Endodermal cell (in vitro differentiated cells): ENCODE measurements around the gene ARNT2. TPM values are rescaled to one million over a fixed set of nuclear protein-coding genes. Genes with fewer than 3 reads are reported as not detected.

Experiments used
- DNase-seq: peaks from one replicate; pipeline ENCODE4 v3.0.0-alpha.2; 2017
- H3K27ac ChIP-seq: 2 replicates; pipeline ENCODE4 v1.5.1; 2013; ENCODE audit warnings: mild to moderate bottlenecking, low read depth, low read length, moderate library complexity
- H3K27me3 ChIP-seq: 2 replicates; pipeline ENCODE4 v1.6.1; 2013; ENCODE audit warnings: mild to moderate bottlenecking, low read length, moderate library complexity; ENCODE audit not compliant: insufficient read depth, control insufficient read depth, poor library complexity, severe bottlenecking
- H3K36me3 ChIP-seq: 2 replicates; pipeline ENCODE4 v1.7.0; 2013; ENCODE audit warnings: mild to moderate bottlenecking, low read length, moderate library complexity; ENCODE audit not compliant: control insufficient read depth, insufficient read depth
- H3K4me1 ChIP-seq: one replicate; pipeline ENCODE4 v1.7.0; 2013; ENCODE audit warnings: low read length; ENCODE audit not compliant: control insufficient read depth, insufficient read depth
- H3K4me3 ChIP-seq: 2 replicates; pipeline ENCODE4 v1.5.1; 2013; ENCODE audit warnings: mild to moderate bottlenecking, low read length, moderate library complexity
- H3K9ac ChIP-seq: 2 replicates; pipeline ENCODE4 v1.6.1; 2013; ENCODE audit warnings: mild to moderate bottlenecking, low read length, moderate library complexity; ENCODE audit not compliant: poor library complexity, severe bottlenecking; ENCODE audit errors: extremely low read depth
- H3K9me3 ChIP-seq: 2 replicates; pipeline ENCODE4 v1.6.1; 2013; ENCODE audit warnings: mild to moderate bottlenecking, low read length, moderate library complexity; ENCODE audit not compliant: control insufficient read depth
- H3K27ac Mint-ChIP-seq: 2 replicates; pipeline ENCODE4 v1.8.0; 2020; ENCODE audit warnings: mixed read lengths
- H3K27me3 Mint-ChIP-seq: 2 replicates; pipeline ENCODE4 v1.8.0; 2021; ENCODE audit warnings: mild to moderate bottlenecking, mixed read lengths; ENCODE audit not compliant: insufficient read depth
- H3K36me3 Mint-ChIP-seq: 2 replicates; pipeline ENCODE4 v1.8.0; 2020; ENCODE audit warnings: low read depth, mixed read lengths
- H3K4me1 Mint-ChIP-seq: 2 replicates; pipeline ENCODE4 v1.8.0; 2020; ENCODE audit warnings: mixed read lengths
- H3K4me3 Mint-ChIP-seq: 2 replicates; pipeline ENCODE4 v1.8.0; 2020; ENCODE audit warnings: mild to moderate bottlenecking, moderate library complexity, mixed read lengths
- H3K9me3 Mint-ChIP-seq: 2 replicates; pipeline ENCODE4 v1.8.0; 2020; ENCODE audit warnings: mild to moderate bottlenecking, mixed read lengths
- WGBS, 2 experiments: methylation state at CpG; one replicate each; pipeline versions ENCODE4 v1.1.5 to v1.1.7; 2013; ENCODE audit warnings: missing lambda C conversion rate in 2 of 2, mixed read lengths in 1 of 2; ENCODE audit not compliant: insufficient coverage in 1 of 2, insufficient read length in 1 of 2; 5-methylcytosine and 5-hydroxymethylcytosine counted together
- total RNA-seq, 2 donors: library from RNA; stranded (reverse); fragmentation: NEBNext Ultra II Directional in 1 of 2; extraction: Animal tissue kit (Norgen Biotek cat#: 25700) in 1 of 2; gene quantifications; 2 replicates in 1 of 2; 3 replicates in 1 of 2; pipeline ENCODE4 v1.2.1, GENCODE V29; 2021
- TF ChIP-seq, protein P1 (sequence below): fragments of 200-600 bp; sonication (generic); conservative IDR thresholded peaks from 2 replicates; pipeline ENCODE4 v1.5.0; 2021; ENCODE audit warnings: antibody characterized with exemption, mild to moderate bottlenecking

ARNT2 gene
- total RNA-seq, 2 donors from 2014 or later, result 8.0 to 15.9 TPM

DNA sequence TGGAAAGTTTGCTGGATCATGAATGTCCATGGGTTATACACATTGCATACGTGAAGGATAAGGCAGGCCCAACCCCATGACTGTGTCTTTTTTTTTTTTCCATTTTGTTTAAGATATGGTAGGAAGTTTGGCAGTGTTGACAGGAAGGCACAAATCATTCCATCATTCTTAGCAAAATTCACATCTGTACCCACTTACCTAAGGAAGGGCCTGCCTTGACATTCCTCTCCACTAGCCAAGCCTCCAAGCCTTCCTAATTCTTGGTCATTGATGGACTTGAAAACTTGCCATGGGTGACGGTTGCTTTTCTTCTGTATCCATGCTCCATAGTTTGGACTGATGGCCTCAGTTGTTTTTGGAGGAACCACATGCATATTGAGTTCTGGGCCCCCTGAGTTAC lies 54.4 kb downstream of the ARNT2 start:
- TF ChIP-seq, protein P1, sequence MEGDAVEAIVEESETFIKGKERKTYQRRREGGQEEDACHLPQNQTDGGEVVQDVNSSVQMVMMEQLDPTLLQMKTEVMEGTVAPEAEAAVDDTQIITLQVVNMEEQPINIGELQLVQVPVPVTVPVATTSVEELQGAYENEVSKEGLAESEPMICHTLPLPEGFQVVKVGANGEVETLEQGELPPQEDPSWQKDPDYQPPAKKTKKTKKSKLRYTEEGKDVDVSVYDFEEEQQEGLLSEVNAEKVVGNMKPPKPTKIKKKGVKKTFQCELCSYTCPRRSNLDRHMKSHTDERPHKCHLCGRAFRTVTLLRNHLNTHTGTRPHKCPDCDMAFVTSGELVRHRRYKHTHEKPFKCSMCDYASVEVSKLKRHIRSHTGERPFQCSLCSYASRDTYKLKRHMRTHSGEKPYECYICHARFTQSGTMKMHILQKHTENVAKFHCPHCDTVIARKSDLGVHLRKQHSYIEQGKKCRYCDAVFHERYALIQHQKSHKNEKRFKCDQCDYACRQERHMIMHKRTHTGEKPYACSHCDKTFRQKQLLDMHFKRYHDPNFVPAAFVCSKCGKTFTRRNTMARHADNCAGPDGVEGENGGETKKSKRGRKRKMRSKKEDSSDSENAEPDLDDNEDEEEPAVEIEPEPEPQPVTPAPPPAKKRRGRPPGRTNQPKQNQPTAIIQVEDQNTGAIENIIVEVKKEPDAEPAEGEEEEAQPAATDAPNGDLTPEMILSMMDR, result no peak
- H3K9ac ChIP-seq, result no peak overlapping the region
- Mint-ChIP-seq H3K4me3 (no peak overlapping the region), H3K4me1 (peaks cover 10% of the 10 kb centered on the region), H3K9me3 (no peaks in the 10 kb centered on the region), H3K27me3 (no peaks in the 10 kb centered on the region), H3K27ac (no peak overlapping the region), H3K36me3 (no peaks in the 10 kb centered on the region)
- no peak overlapping the region for H3K27ac ChIP-seq
- H3K9me3 ChIP-seq, result no peaks in the 10 kb centered on the region
- no peak overlapping the region for H3K4me3 ChIP-seq
- H3K27me3 ChIP-seq, result no peaks in the 10 kb centered on the region
- DNase-seq, result no peak
- 92 to 93% methylated on average over 2 of the region's 2 CpGs for WGBS, 2 experiments
- H3K4me1 ChIP-seq, result no peaks in the 10 kb centered on the region
- H3K36me3 ChIP-seq, result no peaks in the 10 kb centered on the region

DNA sequence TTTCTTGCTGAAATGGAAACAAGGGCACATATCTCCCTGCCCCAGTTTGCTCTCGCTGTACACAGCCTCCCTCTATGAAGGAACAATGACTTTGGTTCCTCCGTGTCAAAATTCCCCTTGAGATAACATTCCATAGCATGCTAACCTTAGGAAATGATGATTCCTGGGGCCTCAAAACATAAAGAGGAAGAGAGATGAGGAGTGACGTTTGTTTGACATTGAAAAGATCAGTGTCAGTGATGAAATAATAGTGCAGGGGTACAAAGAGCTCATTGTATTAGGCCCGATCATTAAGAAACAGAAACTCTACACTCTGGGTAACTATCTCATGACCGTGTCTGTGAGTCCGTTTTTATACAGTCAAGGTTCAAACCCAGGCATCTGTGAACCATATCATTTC lies 55.2 kb downstream of the ARNT2 start:
- Histone ChIP-seq H3K4me1 (no peaks in the 10 kb centered on the region), H3K27ac (no peak overlapping the region), H3K9me3 (no peaks in the 10 kb centered on the region), H3K36me3 (no peaks in the 10 kb centered on the region), H3K4me3 (no peak overlapping the region), H3K9ac (no peak overlapping the region), H3K27me3 (no peaks in the 10 kb centered on the region)
- no peak overlapping the region for H3K4me3 Mint-ChIP-seq
- TF ChIP-seq, protein P1, result no peak
- H3K9me3 Mint-ChIP-seq, result no peaks in the 10 kb centered on the region
- WGBS, 2 experiments, result 79 to 100% methylated on average over 3 to 6 of the region's 6 CpGs
- H3K27me3 Mint-ChIP-seq, result no peaks in the 10 kb centered on the region
- H3K27ac Mint-ChIP-seq, result no peak overlapping the region
- peaks cover 10% of the 10 kb centered on the region for H3K4me1 Mint-ChIP-seq
- no peaks in the 10 kb centered on the region for H3K36me3 Mint-ChIP-seq
- DNase-seq, result no peak

DNA sequence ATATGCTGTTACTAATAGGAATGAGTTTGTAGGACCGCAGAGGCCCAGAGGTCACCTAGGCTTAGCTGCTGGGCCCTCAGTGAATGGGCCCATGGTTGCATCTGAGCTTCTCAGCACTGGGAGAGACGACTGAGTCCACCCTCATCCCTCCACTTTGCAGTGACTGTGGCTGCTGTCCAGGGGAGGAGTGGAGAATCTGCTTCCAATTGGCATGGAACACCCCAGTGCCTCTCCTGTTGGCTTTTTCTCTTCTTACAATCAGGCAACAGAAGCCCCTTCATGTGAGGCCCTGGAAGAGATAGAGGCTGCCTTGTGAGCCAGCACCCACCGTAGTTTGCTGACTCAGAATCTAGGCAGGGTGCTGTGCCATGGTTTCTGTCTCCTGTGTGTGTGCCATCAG lies 55.6 kb downstream of the ARNT2 start:
- H3K27ac Mint-ChIP-seq, result no peak overlapping the region
- WGBS, 2 experiments, result 94 to 100% methylated on average over 2 to 3 of the region's 3 CpGs
- peaks cover 10% of the 10 kb centered on the region for H3K4me1 Mint-ChIP-seq

More for the DNA sequence above, 55.6 kb downstream of the ARNT2 start:
- Mint-ChIP-seq H3K4me3 (no peak overlapping the region), H3K27me3 (no peaks in the 10 kb centered on the region), H3K36me3 (no peaks in the 10 kb centered on the region), H3K9me3 (no peaks in the 10 kb centered on the region)
- Histone ChIP-seq H3K4me3 (no peak overlapping the region), H3K9me3 (no peaks in the 10 kb centered on the region), H3K36me3 (no peaks in the 10 kb centered on the region), H3K27ac (no peak overlapping the region), H3K9ac (no peak overlapping the region), H3K27me3 (no peaks in the 10 kb centered on the region), H3K4me1 (no peaks in the 10 kb centered on the region)
- TF ChIP-seq, protein P1, result no peak
- no peak for DNase-seq
